ENCODE results near the gene DDX18.

- TF ChIP-seq CTCF (IDR thresholded peaks at IDR 0.05; ENCODE audit: insufficient read depth, low read length, poor library complexity, severe bottlenecking): no peak
- no peak for TF ChIP-seq EZH2phosphoT487 (conservative IDR thresholded peaks at IDR 0.05; ENCODE audit: low read length)
Observed at GRCh38 chr2:117774716-117775115, 39.8 kb upstream of the DDX18 start.
